GM20000 (cell line): ENCODE results near the gene SPATA33.

Source experiments
- DNase-seq: peaks from one replicate; pipeline ENCODE4 v3.0.0; 2012; ENCODE audit warnings: low spot score
- TF ChIP-seq, protein P1 (sequence below): IDR thresholded peaks from 2 replicates; pipeline ENCODE4 v1.5.1; 2012; ENCODE audit warnings: mild to moderate bottlenecking, control low read depth; ENCODE audit errors: extremely low read depth, missing control alignments

SPATA33 gene

DNA sequence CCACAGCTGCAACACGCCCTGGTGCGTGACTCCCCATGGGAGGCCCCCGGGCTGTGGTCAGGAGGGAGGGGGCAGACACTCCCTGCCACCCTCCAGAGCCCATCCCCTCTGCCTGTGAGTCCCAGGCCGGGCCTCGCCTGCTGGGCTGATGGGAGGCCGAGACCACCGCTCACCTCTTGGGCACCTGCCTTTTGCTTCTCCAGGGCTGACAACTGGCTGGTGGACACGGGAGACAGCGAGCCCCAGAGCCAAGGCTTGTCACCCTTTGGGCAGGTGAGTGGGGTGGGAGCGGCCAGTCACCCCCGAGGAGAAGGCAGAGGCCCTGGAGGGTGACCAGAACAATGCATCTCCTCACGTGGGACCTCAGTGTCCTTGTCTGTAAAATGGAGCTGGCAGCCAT lies 21.0 kb upstream of the SPATA33 start:
- TF ChIP-seq, protein P1, sequence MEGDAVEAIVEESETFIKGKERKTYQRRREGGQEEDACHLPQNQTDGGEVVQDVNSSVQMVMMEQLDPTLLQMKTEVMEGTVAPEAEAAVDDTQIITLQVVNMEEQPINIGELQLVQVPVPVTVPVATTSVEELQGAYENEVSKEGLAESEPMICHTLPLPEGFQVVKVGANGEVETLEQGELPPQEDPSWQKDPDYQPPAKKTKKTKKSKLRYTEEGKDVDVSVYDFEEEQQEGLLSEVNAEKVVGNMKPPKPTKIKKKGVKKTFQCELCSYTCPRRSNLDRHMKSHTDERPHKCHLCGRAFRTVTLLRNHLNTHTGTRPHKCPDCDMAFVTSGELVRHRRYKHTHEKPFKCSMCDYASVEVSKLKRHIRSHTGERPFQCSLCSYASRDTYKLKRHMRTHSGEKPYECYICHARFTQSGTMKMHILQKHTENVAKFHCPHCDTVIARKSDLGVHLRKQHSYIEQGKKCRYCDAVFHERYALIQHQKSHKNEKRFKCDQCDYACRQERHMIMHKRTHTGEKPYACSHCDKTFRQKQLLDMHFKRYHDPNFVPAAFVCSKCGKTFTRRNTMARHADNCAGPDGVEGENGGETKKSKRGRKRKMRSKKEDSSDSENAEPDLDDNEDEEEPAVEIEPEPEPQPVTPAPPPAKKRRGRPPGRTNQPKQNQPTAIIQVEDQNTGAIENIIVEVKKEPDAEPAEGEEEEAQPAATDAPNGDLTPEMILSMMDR, result no peak
- no peak for DNase-seq

GRCh38 chr16:89637379-89637778 lies 20.3 kb upstream of the SPATA33 start:
- no peak for DNase-seq
- TF ChIP-seq, protein P1, result no peak

- TF ChIP-seq, protein P1, result no peak
- no peak for DNase-seq
These were observed 19.2 kb upstream of the SPATA33 start for GRCh38 chr16:89638455-89638854.

DNA sequence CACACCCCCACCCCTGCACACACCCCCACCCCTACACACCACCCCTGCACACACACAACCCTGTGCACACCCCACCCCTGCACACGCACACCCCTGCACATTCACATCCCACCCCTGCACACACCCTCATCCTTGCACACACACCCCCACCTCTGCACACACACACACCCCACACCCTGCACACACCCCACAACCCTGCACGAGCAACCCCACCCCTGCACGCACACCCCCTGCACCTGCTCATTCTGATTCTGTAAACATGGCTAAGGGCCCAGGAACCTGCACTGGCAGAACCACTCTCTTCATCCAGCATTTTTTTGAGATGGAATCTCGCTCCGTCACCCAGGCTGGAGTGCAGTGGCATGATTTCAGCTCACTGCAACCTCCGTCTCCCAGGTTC lies 18.3 kb upstream of the SPATA33 start:
- DNase-seq, result no peak
- TF ChIP-seq, protein P1, result no peak

- DNase-seq, result no peak
- TF ChIP-seq, protein P1, result no peak
These were observed 16.0 kb upstream of the SPATA33 start for GRCh38 chr16:89641458-89642119.

DNA sequence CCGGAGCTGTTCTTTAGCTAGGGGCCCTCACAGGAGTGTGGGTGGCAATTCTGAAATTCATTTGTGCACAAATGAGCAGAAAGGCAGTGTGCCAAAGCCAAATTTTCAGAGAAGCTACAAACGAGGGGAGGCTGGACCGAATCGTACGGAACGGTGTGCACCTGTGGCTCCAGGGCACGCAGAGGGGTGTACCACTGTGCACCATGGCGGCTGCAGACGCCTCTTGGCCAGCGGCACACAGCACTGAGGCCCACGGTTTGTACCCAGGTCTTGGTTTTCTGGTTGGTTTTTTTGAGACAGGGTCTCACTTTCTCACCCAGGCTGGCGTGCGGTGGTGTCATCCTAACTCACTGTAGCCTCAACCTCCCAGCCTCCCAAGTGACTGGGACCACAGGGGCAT lies 15.1 kb upstream of the SPATA33 start:
- DNase-seq, result no peak
- TF ChIP-seq, protein P1, result no peak

- DNase-seq, result no peak
- TF ChIP-seq, protein P1, result no peak
These were observed 13.8 kb upstream of the SPATA33 start for GRCh38 chr16:89643769-89644300.
